GM10847 (cell line): ENCODE measurements around the gene MACC1.

ENCODE experiments used
- POLR2A ChIP-seq: IDR thresholded peaks from 2 replicates; pipeline ENCODE4 v1.6.1; 2011; ENCODE audit not compliant: insufficient read length; ENCODE audit errors: extremely low read depth

The MACC1 gene, protein sequence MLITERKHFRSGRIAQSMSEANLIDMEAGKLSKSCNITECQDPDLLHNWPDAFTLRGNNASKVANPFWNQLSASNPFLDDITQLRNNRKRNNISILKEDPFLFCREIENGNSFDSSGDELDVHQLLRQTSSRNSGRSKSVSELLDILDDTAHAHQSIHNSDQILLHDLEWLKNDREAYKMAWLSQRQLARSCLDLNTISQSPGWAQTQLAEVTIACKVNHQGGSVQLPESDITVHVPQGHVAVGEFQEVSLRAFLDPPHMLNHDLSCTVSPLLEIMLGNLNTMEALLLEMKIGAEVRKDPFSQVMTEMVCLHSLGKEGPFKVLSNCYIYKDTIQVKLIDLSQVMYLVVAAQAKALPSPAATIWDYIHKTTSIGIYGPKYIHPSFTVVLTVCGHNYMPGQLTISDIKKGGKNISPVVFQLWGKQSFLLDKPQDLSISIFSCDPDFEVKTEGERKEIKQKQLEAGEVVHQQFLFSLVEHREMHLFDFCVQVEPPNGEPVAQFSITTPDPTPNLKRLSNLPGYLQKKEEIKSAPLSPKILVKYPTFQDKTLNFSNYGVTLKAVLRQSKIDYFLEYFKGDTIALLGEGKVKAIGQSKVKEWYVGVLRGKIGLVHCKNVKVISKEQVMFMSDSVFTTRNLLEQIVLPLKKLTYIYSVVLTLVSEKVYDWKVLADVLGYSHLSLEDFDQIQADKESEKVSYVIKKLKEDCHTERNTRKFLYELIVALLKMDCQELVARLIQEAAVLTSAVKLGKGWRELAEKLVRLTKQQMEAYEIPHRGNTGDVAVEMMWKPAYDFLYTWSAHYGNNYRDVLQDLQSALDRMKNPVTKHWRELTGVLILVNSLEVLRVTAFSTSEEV

DNA sequence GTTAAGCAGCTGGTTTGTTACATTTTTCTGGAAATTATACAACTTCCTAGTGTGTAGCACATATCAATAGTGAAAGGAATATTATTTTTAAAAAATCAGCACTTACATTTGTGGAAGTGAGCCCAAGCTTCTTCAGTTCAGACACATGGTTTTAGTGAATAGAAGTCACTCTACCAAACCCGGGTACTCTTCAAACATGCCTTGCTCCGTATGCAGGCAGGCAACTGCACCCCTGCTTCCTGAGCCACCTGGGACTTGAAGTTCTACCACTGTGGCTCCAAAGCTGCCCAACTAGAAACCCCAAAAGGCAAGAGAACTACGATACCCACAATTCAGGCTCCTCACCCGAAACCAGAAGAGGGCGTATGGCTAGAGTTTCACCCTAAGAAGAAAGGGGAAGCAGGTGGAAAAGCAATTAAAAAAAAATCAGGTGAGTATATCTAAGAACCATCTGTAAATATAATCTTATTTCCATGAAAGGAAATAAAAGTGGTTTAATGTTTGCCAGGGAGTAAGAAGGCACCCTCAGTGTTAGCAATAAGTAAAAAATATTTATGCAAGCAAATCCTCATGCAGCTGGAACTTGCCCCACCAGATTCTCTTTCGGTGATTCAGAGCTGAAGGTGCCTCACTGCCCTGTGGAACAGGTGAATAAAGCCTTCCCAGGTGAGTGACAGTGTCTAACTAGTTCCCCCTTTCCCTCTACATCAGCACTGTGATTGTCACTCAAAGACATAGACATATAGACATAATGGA, at the start of gene MACC1:
Gene MACC1 (minus strand): TSS at position 192 of the 756 bp plus-strand sequence. CDS start 55,522 bp downstream, outside the sequence.
- peak; percentile 15 for TF ChIP-seq POLR2A

DNA sequence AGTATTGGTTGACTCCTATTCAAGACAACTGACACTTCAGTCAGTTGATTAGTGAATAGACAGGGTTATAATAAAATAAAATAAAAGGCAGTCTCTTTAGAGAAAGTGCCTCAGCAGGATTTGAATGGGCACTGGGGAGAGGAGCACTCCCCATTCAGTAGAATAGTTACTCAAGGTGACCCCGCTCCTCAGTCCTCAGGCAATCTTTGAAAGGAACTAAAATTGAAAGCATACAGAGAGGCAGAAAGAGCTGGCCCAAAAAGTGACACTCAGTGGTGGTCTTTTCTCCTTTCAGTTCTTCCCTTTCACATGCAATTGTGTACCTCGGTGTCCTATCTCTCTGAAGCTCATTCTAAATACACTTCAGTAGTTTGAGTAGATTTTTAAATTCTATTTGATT, 47.4 kb upstream of the MACC1 start:
- no peak for TF ChIP-seq POLR2A

DNA sequence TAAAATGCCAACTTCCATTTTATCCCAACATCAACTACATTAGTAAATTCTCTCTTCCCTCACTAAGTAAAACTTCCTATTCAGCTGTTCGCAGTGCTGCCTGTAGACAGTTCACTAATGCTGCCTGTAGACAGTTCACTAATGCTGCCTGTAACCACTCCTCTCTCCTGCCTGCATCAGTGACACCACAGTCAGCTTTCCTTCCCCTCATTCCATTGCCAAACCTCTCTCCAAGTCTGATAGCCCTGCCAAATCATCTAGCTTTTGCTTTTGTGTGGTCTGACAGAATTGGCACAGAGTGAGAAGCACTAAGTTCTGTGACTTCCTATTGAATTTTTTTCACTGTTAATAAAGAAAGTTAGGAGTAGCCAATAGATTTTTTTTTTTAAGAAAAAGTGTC, 43.0 kb upstream of the MACC1 start:
- TF ChIP-seq POLR2A, result no peak

DNA sequence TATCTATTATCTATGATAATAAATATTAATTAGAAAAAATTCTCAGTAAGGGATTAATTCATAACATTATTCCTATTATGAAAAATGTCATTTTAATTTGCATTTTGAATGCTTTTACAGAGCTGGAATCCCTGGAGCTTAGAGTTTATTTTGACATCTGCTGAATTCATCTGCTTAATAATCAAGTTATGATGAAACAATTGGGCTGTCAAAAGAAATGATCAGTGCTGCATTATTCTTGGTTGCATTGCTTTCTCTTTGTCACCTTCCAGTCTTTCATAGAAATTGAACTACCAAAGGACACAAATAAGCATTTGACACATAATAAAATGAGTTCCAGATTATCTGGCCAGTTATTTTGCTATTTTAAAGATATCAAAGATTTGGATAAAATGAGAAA, 40.0 kb upstream of the MACC1 start:
- no peak for TF ChIP-seq POLR2A

DNA sequence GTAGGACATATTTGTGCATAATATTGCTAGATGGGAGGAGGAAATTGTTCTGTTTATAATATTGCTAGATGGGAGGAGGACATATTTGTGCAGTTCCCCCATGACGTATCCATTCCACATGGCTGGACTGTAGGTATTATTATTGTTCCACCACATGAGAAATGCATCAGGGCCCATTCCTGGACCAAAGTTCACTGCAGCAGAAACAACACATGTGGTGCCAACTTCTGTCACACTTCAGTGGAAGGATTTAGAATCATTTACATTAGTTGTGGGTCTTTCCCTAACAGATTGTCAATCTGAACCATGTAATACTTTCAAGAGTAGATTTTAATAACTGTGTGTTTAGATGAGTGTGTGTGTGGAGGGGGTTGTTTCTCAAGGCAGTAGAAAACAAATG, 32.7 kb upstream of the MACC1 start:
- TF ChIP-seq POLR2A, result no peak

DNA sequence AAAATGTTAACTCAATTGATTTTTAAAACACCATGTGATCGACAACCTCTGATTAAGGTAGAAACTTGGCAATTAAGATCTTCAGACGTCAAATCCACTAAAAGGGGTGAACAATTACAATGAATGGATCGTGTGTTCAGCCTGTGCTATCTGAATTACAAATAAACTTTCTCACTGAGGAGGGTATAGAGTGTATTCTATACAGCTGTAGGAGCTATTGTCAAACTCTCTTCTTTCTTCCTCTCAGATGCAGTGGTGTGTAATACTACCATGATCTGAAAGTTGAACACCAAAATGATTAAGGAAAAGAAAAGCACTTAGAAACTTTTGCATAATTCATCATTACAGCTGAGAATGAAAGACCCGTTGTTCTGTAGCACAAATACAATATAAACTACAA, 32.2 kb upstream of the MACC1 start:
- no peak for TF ChIP-seq POLR2A

DNA sequence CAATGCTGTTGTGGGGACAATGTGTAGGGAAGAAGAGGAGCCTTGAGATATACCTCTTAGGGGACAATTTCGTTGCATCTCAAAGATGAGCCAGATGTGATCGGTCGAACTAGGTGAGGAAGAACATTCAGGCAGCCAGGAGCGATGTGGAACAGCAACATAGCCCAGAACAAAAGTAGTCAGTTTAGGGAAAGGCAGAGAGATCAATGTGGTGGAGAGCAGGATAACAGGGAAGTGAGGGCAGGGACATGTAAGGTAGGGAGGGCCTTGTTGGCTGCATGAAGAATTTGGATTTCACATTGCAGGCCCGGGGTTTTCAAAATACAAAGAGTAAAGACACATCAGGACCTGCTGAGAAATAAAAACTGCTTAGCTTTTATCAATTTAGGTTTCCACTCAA, 29.1 kb upstream of the MACC1 start:
- no peak for TF ChIP-seq POLR2A

DNA sequence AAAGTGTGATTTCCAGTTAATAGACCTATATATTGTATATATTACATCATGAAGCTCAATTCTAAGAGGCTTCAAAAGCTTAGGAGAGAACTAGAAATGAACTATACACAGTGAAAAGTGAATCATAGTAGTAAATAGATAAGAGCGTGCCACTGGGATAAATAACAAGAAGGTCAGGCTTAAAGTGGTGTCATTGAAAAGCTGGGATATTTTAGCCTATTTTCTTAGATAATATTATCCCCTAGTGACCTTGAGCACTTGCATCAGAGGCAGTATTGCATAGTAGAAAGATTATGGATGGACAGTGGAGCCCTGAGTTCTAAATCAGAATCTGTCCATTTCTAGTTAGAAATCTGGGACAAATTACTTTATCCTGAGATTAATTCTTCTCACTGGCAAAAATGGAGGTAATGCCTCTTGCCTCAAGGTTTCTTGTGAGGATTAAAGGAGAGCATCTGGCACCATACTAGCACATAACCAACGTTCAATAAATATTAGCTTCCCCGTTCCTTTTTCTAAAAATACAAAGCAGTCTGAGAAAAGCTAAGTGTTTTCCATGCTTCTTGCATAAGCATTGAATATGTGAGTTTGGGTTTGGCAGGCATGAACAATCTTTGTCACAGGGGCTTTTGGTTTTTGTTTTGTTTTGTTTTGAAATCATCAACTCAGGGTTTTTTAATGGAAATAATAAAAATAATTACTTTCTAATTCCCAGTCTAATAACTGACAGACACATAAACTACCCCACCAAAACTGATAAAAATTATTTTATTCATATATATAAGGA, 27.3 kb upstream of the MACC1 start:
- no peak for TF ChIP-seq POLR2A

DNA sequence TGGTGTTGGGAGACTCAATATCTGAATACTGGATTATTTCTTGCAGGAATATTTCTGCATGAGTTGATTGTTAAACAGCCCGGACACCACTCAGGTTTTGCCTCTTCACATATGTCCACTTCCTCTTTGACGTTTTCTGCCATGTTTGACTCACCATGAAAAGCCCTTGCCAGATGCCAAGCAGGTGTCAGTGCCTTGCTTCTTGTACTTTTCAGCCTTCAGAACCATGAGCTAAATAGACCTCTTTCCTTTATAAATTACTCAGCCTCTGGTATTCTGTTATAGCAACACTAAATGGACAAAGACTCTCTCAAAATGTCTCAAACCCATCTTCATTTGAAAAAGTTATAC, 24.7 kb upstream of the MACC1 start:
- no peak for TF ChIP-seq POLR2A

DNA sequence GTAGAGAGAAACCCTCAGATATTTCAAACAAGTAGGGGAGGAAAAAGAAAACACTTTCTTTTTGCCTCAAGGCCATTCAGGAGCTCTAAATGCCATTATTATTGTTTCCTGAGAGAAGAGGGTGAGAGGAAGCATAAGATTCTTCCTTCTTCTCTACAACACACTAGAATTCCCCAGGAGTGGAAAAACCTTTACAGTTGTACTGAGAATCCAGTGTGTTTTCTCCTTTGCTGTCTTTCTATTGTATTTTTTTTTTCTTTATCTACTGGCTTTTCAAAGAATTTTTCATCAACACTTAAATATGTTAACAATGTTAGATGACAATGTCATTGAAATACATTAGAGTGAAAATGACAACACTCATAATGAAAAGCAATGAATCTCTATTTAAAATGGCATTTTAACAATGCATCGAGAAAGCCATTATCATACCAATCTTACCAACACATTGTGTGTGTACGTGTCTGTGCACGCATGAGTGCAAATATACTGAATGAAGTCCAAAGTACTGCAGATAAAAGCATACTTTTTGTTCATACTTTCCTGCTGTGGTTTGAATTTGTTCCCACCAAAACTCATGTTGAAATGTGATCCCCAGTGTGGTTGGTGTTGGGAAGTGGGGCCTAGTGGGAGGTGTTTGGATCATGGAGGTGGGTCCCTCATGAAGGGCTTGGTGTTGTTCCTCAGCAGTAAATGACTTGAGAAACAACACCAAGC, 24.2 kb upstream of the MACC1 start:
- TF ChIP-seq POLR2A, result no peak

DNA sequence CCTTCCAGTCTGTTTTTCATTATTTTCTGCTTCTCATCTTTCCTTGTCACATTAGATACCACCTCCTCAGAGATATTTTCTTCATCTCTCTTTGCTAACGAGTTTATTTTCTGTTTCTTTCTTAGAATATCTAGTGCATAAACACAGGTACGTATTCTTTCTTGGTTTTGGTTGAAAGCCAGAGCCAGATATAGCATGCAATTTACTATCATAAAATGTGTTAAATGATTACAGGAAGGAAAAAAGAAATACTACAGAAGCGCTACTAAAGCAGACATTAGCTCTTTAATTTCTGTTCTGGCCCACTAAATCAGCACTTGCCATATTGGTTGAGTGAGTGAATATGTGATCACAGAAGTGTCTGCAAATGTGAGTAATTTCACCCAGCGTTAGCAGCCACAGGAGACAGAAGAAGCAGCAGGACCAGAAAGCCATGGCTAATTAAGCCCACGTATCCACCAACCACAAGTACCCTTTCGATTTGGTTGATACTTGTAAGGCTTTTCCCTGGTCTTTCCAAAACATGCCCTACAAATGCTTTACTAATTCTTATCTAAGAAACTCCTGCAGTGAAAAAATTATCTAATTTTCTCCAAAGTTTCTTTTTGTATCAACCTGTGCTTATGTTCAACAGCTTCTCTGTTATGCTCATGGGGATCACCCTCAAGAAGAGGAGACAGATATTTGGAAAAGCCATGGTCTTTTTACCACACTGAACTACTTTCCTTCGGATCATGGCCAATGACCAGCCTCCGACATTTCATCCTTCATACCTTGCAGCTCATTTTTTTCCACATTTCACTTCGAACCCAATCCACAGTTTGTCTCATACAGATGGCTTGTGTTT, 23.1 kb upstream of the MACC1 start:
- no peak for TF ChIP-seq POLR2A

DNA sequence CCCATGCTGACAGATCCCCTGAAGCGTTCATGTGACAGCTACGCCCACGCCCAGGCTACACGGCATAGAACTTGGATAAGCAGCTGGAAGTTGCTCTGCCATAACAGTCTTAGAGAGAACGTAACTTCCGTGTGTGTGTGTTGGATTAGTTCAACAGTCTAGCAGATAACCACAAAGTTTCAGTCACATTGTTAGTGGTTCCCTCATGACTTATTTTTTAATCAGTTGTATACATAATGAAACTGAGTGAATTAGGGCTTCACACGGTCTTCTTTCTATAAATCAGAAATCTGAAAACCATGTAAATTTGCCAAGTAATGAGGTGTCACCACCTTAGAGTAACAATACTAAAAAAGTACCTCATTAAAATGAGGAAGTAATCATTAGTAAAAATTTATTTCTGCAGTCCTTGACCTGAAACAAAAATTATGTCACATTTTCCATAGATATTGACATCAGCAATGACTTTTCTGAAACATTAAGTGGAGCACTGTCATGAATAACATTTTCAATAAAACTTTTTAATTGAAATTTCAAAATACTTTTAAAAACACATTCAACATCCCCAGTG, 21.7 kb upstream of the MACC1 start:
- no peak for TF ChIP-seq POLR2A

DNA sequence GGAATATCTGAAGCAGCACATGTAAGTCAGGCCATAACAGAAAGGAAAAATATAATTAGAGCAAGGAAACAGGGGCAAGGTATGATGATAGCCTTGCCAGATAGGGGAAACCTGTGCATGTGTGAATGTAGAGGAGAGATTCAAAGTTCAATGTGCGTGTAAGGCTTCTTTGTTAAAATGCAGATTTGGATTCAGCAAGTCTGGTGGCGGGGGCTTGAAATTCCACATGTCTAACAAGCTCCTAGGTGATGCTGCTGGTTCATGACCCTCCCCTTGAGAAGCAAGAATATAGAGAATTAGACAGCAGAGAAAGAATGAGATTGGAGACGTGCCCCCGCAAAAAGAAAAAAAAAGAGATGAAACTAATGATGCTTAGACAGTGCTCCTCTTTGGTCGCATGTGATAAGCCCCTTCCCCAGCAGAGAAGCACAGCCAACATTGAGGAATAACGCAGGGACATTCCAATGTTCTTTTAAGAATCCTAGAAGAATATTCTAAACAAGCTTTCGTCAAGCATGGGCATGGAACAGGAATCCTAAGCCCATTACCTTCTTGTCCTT, 21.1 kb upstream of the MACC1 start:
- TF ChIP-seq POLR2A, result no peak
